Suprapubic skin (tissue), 4 donors: ENCODE measurements around the gene ZNF521.

ENCODE experiments used
- CTCF ChIP-seq, 2 donors: fragments of 200-600 bp in 1 of 2; fragments of 450-650 bp in 1 of 2; sonication (generic) in 1 of 2; IDR thresholded peaks; one replicate each; pipeline ENCODE4 v1.5.1; 2016 to 2019; ENCODE audit warnings: antibody characterized with exemption in 2 of 2, mild to moderate bottlenecking in 1 of 2, moderate library complexity in 1 of 2
- POLR2A ChIP-seq, 2 donors: fragments of 450-650 bp; IDR thresholded peaks; one replicate each; pipeline ENCODE4 v1.6.1; 2017; ENCODE audit warnings: antibody characterized with exemption in 2 of 2, mild to moderate bottlenecking in 2 of 2, moderate library complexity in 2 of 2
- POLR2AphosphoS5 ChIP-seq, 3 donors: sonication (generic); formaldehyde crosslinking; IDR thresholded peaks; one replicate each; pipeline ENCODE4 v1.6.1; 2017; ENCODE audit warnings: antibody characterized with exemption in 3 of 3

- TF ChIP-seq CTCF (IDR thresholded peaks at IDR 0.05): no peak
- no peak for TF ChIP-seq POLR2A (IDR thresholded peaks at IDR 0.05)
- TF ChIP-seq POLR2AphosphoS5 (IDR thresholded peaks at IDR 0.05): no peak
Observed at GRCh38 chr18:25134861-25135260, 217.1 kb downstream of the ZNF521 start.
